Peyer's patch (tissue), 4 donors: ENCODE data around the gene NFAT5. TPM values are rescaled to one million over a fixed set of nuclear protein-coding genes. Genes with fewer than 3 reads are reported as not detected.

Experiments used
- DNase-seq, 3 donors: peaks; one replicate each; pipeline ENCODE4 v3.0.0-alpha.2; 2017 to 2019
- H3K27ac ChIP-seq, 4 donors: fragments of 200-600 bp; sonication (generic); one replicate each; pipeline ENCODE4 v1.5.1; 2016 to 2019
- H3K27me3 ChIP-seq, 2 donors: fragments of 200-600 bp; sonication (generic); one replicate each; pipeline ENCODE4 v1.5.1; 2019
- H3K36me3 ChIP-seq, 3 donors: fragments of 200-600 bp; sonication (generic); one replicate each; pipeline ENCODE4 v1.5.1; 2016 to 2019
- H3K4me1 ChIP-seq, 4 donors: fragments of 200-600 bp; sonication (generic); one replicate each; pipeline ENCODE4 v1.5.1; 2016 to 2019
- H3K4me3 ChIP-seq, 4 donors: fragments of 200-600 bp; sonication (generic); 1 replicate in 3 of 4; 2 replicates in 1 of 4; pipeline ENCODE4 v1.5.1; 2016 to 2019; ENCODE audit warnings: mild to moderate bottlenecking in 1 of 4
- H3K9me3 ChIP-seq, 4 donors: fragments of 200-600 bp; sonication (generic); one replicate each; pipeline ENCODE4 v1.5.1; 2016 to 2019; ENCODE audit warnings: mild to moderate bottlenecking in 1 of 4
- CTCF ChIP-seq, 6 experiments: fragments of 450-650 bp in 4 of 6; fragments of 200-600 bp in 2 of 6; sonication (generic) in 1 of 6; IDR thresholded peaks; one replicate each; pipeline ENCODE4 v1.5.1; 2017 to 2019; ENCODE audit warnings: antibody characterized with exemption in 6 of 6, mild to moderate bottlenecking in 3 of 6, moderate library complexity in 1 of 6
- POLR2A ChIP-seq, 2 donors: fragments of 450-650 bp; IDR thresholded peaks; one replicate each; pipeline ENCODE4 v1.5.1; 2017; ENCODE audit warnings: antibody characterized with exemption in 2 of 2, mild to moderate bottlenecking in 2 of 2, moderate library complexity in 2 of 2
- total RNA-seq, 4 donors: library from RNA; depleted of rRNA; stranded (reverse); fragments of >200 nt; gene quantifications; one replicate each; pipeline ENCODE4 v1.1.0, GENCODE V29; 2016

Gene NFAT5
- total RNA-seq, 4 donors from 2014 or later = 40.5 to 93.3 (median 66.8) TPM

- no peaks in the 10 kb centered on the region for H3K9me3 ChIP-seq
- no peaks in the 10 kb centered on the region for H3K4me1 ChIP-seq
- no peak overlapping the region for H3K27ac ChIP-seq
- no peak for TF ChIP-seq POLR2A (IDR thresholded peaks at IDR 0.05)
- no peak for TF ChIP-seq CTCF (IDR thresholded peaks at IDR 0.05)
- H3K4me3 ChIP-seq = no peak overlapping the region
- H3K27me3 ChIP-seq = no peaks in the 10 kb centered on the region
- H3K36me3 ChIP-seq = peaks cover 0 to 30% (median 0%) of the 10 kb centered on the region in 3 donors
- DNase-seq = no peak
Measured at GRCh38 chr16:69701452-69701851, 135.7 kb downstream of the NFAT5 start.

GRCh38 chr16:69701866-69702265 lies 136.1 kb downstream of the NFAT5 start:
- no peak overlapping the region for H3K4me3 ChIP-seq
- no peaks in the 10 kb centered on the region for H3K4me1 ChIP-seq
- H3K9me3 ChIP-seq = no peaks in the 10 kb centered on the region
- no peak for DNase-seq
- H3K27me3 ChIP-seq = no peaks in the 10 kb centered on the region
- H3K27ac ChIP-seq = no peak overlapping the region
- H3K36me3 ChIP-seq = peaks cover 0 to 28% (median 0%) of the 10 kb centered on the region in 3 donors
- TF ChIP-seq CTCF (IDR thresholded peaks at IDR 0.05) (no peak), POLR2A (IDR thresholded peaks at IDR 0.05) (no peak)

- H3K27ac ChIP-seq = no peak overlapping the region
- TF ChIP-seq CTCF (IDR thresholded peaks at IDR 0.05) (no peak), POLR2A (IDR thresholded peaks at IDR 0.05) (no peak)
- peaks cover 0 to 14% (median 0%) of the 10 kb centered on the region in 3 donors for H3K36me3 ChIP-seq
- H3K4me3 ChIP-seq = no peak overlapping the region
- H3K4me1 ChIP-seq = no peaks in the 10 kb centered on the region
- DNase-seq = no peak
- H3K9me3 ChIP-seq = no peaks in the 10 kb centered on the region
- no peaks in the 10 kb centered on the region for H3K27me3 ChIP-seq
Measured at GRCh38 chr16:69703638-69704037, 137.9 kb downstream of the NFAT5 start.

GRCh38 chr16:69706256-69706974 lies 140.6 kb downstream of the NFAT5 start:
- H3K27me3 ChIP-seq = no peaks in the 10 kb centered on the region
- no peak for DNase-seq
- no peak for TF ChIP-seq POLR2A (IDR thresholded peaks at IDR 0.05)
- no peak for TF ChIP-seq CTCF (IDR thresholded peaks at IDR 0.05)
- no peak overlapping the region for H3K4me3 ChIP-seq
- H3K9me3 ChIP-seq = no peaks in the 10 kb centered on the region
- H3K27ac ChIP-seq = no peak overlapping the region
- peaks cover 0 to 5% (median 0%) of the 10 kb centered on the region in 3 donors for H3K36me3 ChIP-seq
- no peaks in the 10 kb centered on the region for H3K4me1 ChIP-seq

- Histone ChIP-seq H3K4me1 (no peaks in the 10 kb centered on the region), H3K4me3 (no peak overlapping the region), H3K27me3 (no peaks in the 10 kb centered on the region), H3K9me3 (no peaks in the 10 kb centered on the region), H3K36me3 (peaks cover 0 to 1% (median 0%) of the 10 kb centered on the region in 3 donors), H3K27ac (no peak overlapping the region)
- DNase-seq = no peak
- TF ChIP-seq CTCF (IDR thresholded peaks at IDR 0.05) (no peak), POLR2A (IDR thresholded peaks at IDR 0.05) (no peak)
Measured at GRCh38 chr16:69706975-69707340, 141.2 kb downstream of the NFAT5 start.
